ENCODE results near the gene PVALEF.
A peak's percentile ranks its signal among the peaks of the same experiment; 100 is the strongest.

The PVALEF gene

GRCh38 chr17:81161972-81162371 lies 3.3 kb upstream of the PVALEF start:
- DNase-seq (ENCODE audit: low spot score), result no peak

GRCh38 chr17:81162491-81162890 lies 2.8 kb upstream of the PVALEF start:
- DNase-seq (ENCODE audit: low spot score), result no peak

- no peak for DNase-seq (ENCODE audit: low spot score)
These were observed 2.1 kb upstream of the PVALEF start for GRCh38 chr17:81163051-81163695.

- no peak for DNase-seq (ENCODE audit: low spot score)
These were observed 1.5 kb upstream of the PVALEF start for GRCh38 chr17:81163703-81164370.

GRCh38 chr17:81164371-81165245 lies 699 bp upstream of the PVALEF start:
- peak; percentile 77 for DNase-seq (ENCODE audit: low spot score)

- no peak for DNase-seq (ENCODE audit: low spot score)
These were observed 756 bp downstream of the PVALEF start, which contains the start of gene AATK for GRCh38 chr17:81166033-81166492. AATK (minus strand) TSS chr17:81166221; CDS start chr17:81165992, 229 bp downstream.

- DNase-seq (ENCODE audit: low spot score), result no peak
These were observed 1.9 kb downstream of the PVALEF start for GRCh38 chr17:81167194-81167524.

GRCh38 chr17:81167638-81168037 lies 2.3 kb downstream of the PVALEF start:
- no peak for DNase-seq (ENCODE audit: low spot score)

- no peak for DNase-seq (ENCODE audit: low spot score)
These were observed 4.6 kb downstream of the PVALEF start for GRCh38 chr17:81169870-81170309.

GRCh38 chr17:81170727-81171494 lies 5.6 kb downstream of the PVALEF start:
- no peak for DNase-seq (ENCODE audit: low spot score)

GRCh38 chr17:81171941-81172340 lies 6.6 kb downstream of the PVALEF start:
- DNase-seq (ENCODE audit: low spot score), result no peak

- DNase-seq (ENCODE audit: low spot score), result no peak
These were observed 7.9 kb downstream of the PVALEF start for GRCh38 chr17:81173052-81173761.

- DNase-seq (ENCODE audit: low spot score), result no peak
These were observed 8.5 kb downstream of the PVALEF start for GRCh38 chr17:81173762-81174155.

GRCh38 chr17:81176666-81177065 lies 11.4 kb downstream of the PVALEF start:
- no peak for DNase-seq (ENCODE audit: low spot score)

- no peak for DNase-seq (ENCODE audit: low spot score)
These were observed 13.1 kb downstream of the PVALEF start for GRCh38 chr17:81178136-81179091.

GRCh38 chr17:81179220-81179619 lies 13.9 kb downstream of the PVALEF start:
- DNase-seq (ENCODE audit: low spot score), result no peak

- no peak for DNase-seq (ENCODE audit: low spot score)
These were observed 14.6 kb downstream of the PVALEF start for GRCh38 chr17:81179861-81180260.

GRCh38 chr17:81180836-81181810 lies 15.8 kb downstream of the PVALEF start:
- DNase-seq (ENCODE audit: low spot score), result no peak

GRCh38 chr17:81181811-81182185 lies 16.5 kb downstream of the PVALEF start:
- no peak for DNase-seq (ENCODE audit: low spot score)
